Endothelial cell of umbilical vein (primary cell): Measurements from ENCODE around the gene SLC16A4.

Source experiments
- CTCF ChIP-seq, 2 donors: IDR thresholded peaks; 1 replicate in 1 of 2; 2 replicates in 1 of 2; pipeline ENCODE4 v1.5.1; 2011; ENCODE audit warnings: low read length in 2 of 2, mild to moderate bottlenecking in 2 of 2, moderate library complexity in 2 of 2, control low read depth in 1 of 2, inconsistent platforms in 1 of 2, low read depth in 1 of 2; ENCODE audit not compliant: insufficient read depth in 1 of 2; ENCODE audit errors: extremely low read depth in 1 of 2
- EZH2 ChIP-seq: IDR thresholded peaks from 2 replicates; pipeline ENCODE4 v1.6.1; 2012; ENCODE audit warnings: borderline replicate concordance, low read depth, mild to moderate bottlenecking, moderate library complexity, low read length, inconsistent platforms; ENCODE audit not compliant: severe bottlenecking

DNA sequence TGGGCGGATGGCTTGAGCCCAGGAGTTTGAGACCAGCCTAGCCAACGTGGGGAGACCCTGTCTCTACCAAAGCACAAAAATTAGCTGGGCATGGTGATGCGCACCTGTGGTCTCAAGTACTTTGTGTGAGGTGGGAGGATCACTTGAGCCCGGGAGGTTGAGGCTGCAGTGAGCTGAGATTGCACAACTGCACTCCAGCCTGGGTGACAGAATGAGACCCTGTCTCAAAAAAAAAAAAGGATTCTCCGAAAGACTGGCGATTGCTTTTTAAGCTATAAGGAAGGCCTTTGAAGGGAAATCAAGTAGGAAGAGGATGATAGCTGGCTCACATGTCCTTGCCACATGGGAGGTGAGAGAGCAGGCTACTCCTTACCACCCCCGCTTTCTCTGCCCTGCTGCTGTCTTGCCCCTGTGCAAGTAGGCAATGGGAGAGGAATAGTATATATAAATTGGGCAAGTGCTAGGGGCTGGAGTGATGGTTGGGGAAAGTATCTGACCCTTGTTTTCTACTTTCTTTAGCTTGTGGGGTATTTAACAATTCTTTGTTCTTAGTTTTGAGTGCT, 20.4 kb upstream of the SLC16A4 start:
- TF ChIP-seq EZH2 = no peak
- TF ChIP-seq CTCF (IDR thresholded peaks at IDR 0.05; ENCODE audit: extremely low read depth in 1 of 2, insufficient read depth in 1 of 2, low read depth in 1 of 2, low read length in 2 of 2) = no peak
